Heart left ventricle (tissue), 16 donors: ENCODE results near the gene COPB1. TPM values are rescaled to one million over a fixed set of nuclear protein-coding genes. Genes with fewer than 3 reads are reported as not detected.
A peak's percentile ranks its signal among the peaks of the same experiment; 100 is the strongest.

ENCODE experiments used
- ATAC-seq, 4 donors: fragments of 200-7000 bp; cut with Tn5 transposase; one replicate each; pipeline ENCODE4 v1.9.1; 2020 to 2022; ENCODE audit warnings: moderate library complexity in 4 of 4, mild to moderate bottlenecking in 3 of 4, moderate number of reproducible peaks in 1 of 4
- DNase-seq, 5 donors: peaks; one replicate each; pipeline ENCODE4 v3.0.0-alpha.2; 2020
- H3K27ac ChIP-seq, 12 donors: fragments of 200-600 bp; sonication (generic) in 4 of 12; one replicate each; pipeline versions ENCODE4 v1.5.0 to v1.8.0; 2016 to 2022; ENCODE audit warnings: mild to moderate bottlenecking in 2 of 12
- H3K27me3 ChIP-seq, 9 donors: fragments of 200-600 bp; sonication (generic) in 2 of 9; one replicate each; pipeline versions ENCODE4 v1.5.1 to v1.8.0; 2016 to 2022; ENCODE audit warnings: mild to moderate bottlenecking in 3 of 9
- H3K36me3 ChIP-seq, 9 donors: fragments of 200-600 bp; sonication (generic) in 2 of 9; one replicate each; pipeline versions ENCODE4 v1.5.0 to v1.8.0; 2018 to 2022; ENCODE audit warnings: mild to moderate bottlenecking in 2 of 9
- H3K4me1 ChIP-seq, 12 donors: fragments of 200-600 bp; sonication (generic) in 4 of 12; one replicate each; pipeline versions ENCODE4 v1.5.0 to v1.8.0; 2016 to 2022; ENCODE audit warnings: mild to moderate bottlenecking in 3 of 12
- H3K4me3 ChIP-seq, 12 donors: fragments of 200-600 bp; sonication (generic) in 4 of 12; one replicate each; pipeline versions ENCODE4 v1.5.0 to v1.8.0; 2017 to 2022; ENCODE audit warnings: mild to moderate bottlenecking in 9 of 12, moderate library complexity in 4 of 12
- H3K9me3 ChIP-seq, 12 donors: fragments of 200-600 bp; sonication (generic) in 4 of 12; one replicate each; pipeline versions ENCODE4 v1.5.0 to v1.8.0; 2016 to 2022; ENCODE audit warnings: mild to moderate bottlenecking in 1 of 12
- CTCF ChIP-seq, 12 donors: fragments of 200-600 bp; sonication (generic) in 4 of 12; IDR thresholded peaks; one replicate each; pipeline versions ENCODE4 v1.5.0 to v1.8.0; 2018 to 2022; ENCODE audit warnings: antibody characterized with exemption in 12 of 12, mild to moderate bottlenecking in 5 of 12
- POLR2A ChIP-seq, 2 donors: fragments of 450-650 bp; IDR thresholded peaks; one replicate each; pipeline ENCODE4 v1.6.1; 2017; ENCODE audit warnings: antibody characterized with exemption in 2 of 2, mild to moderate bottlenecking in 2 of 2, moderate library complexity in 2 of 2
- WGBS, 4 donors: extraction: QIAGEN DNeasy Blood & Tissue Kit in 2 of 4; methylation state at CpG; one replicate each; pipeline versions ENCODE4 v1.1.5 to v1.1.7; 2013 to 2018; 5-methylcytosine and 5-hydroxymethylcytosine counted together
- intact Hi-C, 10 donors: fragments of 100-400 bp; cut with DNase I; formaldehyde crosslinking; loops; one replicate each; pipeline versions ENCODE4 v1.11.1 to v1.14.2; 2022
- polyA plus RNA-seq, 2 donors: library from polyadenylated mRNA; stranded (reverse); fragments of 200-250 nt; gene quantifications; one replicate each; pipeline ENCODE4 v1.2.3, GENCODE V29; 2013
- total RNA-seq, 9 donors: library from RNA; depleted of rRNA in 2 of 9; stranded (reverse); fragments of >200 nt in 2 of 9; fragmentation: NEBNext Ultra II Directional in 3 of 9; extraction: Animal tissue kit (Norgen Biotek cat#: 25700) in 3 of 9; gene quantifications; one replicate each; pipeline versions ENCODE4 v1.1.0 to v1.2.4, GENCODE V29; 2016 to 2023
- donor health status: ischemic (EF 13 %, LVEDD 7.1; RV severe dilation, severe dysfunction).
- donor health status: healthy with polysubstance abuse.
- donor health status: DM: no; HTN: yes; CAD: no.
- donor health status: DM: no; HTN: no; CAD: no.
- donor health status: ischemic (EF 25% LVEDD 6.9; RV normal size, moderate dysfunction).
- donor health status: ischemic (EF 25% LVEDD 5.7; RV mildly dilated, moderate dysfunction).
- donor health status: healthy.
- donor health status: DM: yes; HTN: yes; CAD: no.
- donor health status: ischemic (EF 35%, LVEDD 5.7; RV mildly dilated, moderate dysfunction).
- donor health status: nonischemic (EF 11% LVEDD 7.7; RV severe dilation, severe dysfunction).
- donor health status: DM: yes; HTN: yes; CAD: no.
- donor health status: PGD.
- donor health status: ischemic (EF 29% LVEDD 5.4; RV normal size, mild dysfunction).
- donor health status: nonischemic (EF 23%, LVEDD 6.1; RV moderate dilation, normal function).

Gene COPB1
- total and polyA plus RNA-seq, 11 donors = 23.4 to 72.1 (median 51.3) TPM

- H3K4me3 ChIP-seq = no peak overlapping the region
- no peaks in the 10 kb centered on the region for H3K27me3 ChIP-seq
- peak overlapping the region in 7 of 12 donors; percentile 15 to 50 (median 29) for H3K27ac ChIP-seq
- peaks cover 0 to 35% (median 18%) of the 10 kb centered on the region in 12 donors for H3K4me1 ChIP-seq
- WGBS, 4 donors = 70 to 83% (median 79%) methylated on average over 4 of the region's 4 CpGs
- intact Hi-C loops = loop anchor here in 1 of 10 donors (5.0 kb wide), 1 partner anchor 35 kb away; no protein-coding TSS in a partner anchor
- no peak for DNase-seq
- H3K36me3 ChIP-seq = no peaks in the 10 kb centered on the region
- no peak for ATAC-seq
- H3K9me3 ChIP-seq = no peaks in the 10 kb centered on the region
- TF ChIP-seq CTCF (IDR thresholded peaks at IDR 0.05) = no peak
- TF ChIP-seq POLR2A (IDR thresholded peaks at IDR 0.05) = no peak
Measured at GRCh38 chr11:14417617-14418374, 81.8 kb downstream of the COPB1 start.

- no peaks in the 10 kb centered on the region for H3K9me3 ChIP-seq
- TF ChIP-seq CTCF (IDR thresholded peaks at IDR 0.05) (no peak), POLR2A (IDR thresholded peaks at IDR 0.05) (no peak)
- no peak for ATAC-seq
- H3K4me1 ChIP-seq = peaks cover 0 to 36% (median 16%) of the 10 kb centered on the region in 12 donors
- no peak overlapping the region for H3K4me3 ChIP-seq
- H3K27me3 ChIP-seq = no peaks in the 10 kb centered on the region
- no peak for DNase-seq
- H3K27ac ChIP-seq = peak overlapping the region in 5 of 12 donors; percentile 15 to 50 (median 34)
- intact Hi-C loops = loop anchor here in 1 of 10 donors (5.0 kb wide), 1 partner anchor 35 kb away; no protein-coding TSS in a partner anchor
- 72 to 77% (median 74%) methylated on average over 4 of the region's 4 CpGs for WGBS, 4 donors
- H3K36me3 ChIP-seq = no peaks in the 10 kb centered on the region
Measured at GRCh38 chr11:14417186-14417585, 82.4 kb downstream of the COPB1 start.

DNA sequence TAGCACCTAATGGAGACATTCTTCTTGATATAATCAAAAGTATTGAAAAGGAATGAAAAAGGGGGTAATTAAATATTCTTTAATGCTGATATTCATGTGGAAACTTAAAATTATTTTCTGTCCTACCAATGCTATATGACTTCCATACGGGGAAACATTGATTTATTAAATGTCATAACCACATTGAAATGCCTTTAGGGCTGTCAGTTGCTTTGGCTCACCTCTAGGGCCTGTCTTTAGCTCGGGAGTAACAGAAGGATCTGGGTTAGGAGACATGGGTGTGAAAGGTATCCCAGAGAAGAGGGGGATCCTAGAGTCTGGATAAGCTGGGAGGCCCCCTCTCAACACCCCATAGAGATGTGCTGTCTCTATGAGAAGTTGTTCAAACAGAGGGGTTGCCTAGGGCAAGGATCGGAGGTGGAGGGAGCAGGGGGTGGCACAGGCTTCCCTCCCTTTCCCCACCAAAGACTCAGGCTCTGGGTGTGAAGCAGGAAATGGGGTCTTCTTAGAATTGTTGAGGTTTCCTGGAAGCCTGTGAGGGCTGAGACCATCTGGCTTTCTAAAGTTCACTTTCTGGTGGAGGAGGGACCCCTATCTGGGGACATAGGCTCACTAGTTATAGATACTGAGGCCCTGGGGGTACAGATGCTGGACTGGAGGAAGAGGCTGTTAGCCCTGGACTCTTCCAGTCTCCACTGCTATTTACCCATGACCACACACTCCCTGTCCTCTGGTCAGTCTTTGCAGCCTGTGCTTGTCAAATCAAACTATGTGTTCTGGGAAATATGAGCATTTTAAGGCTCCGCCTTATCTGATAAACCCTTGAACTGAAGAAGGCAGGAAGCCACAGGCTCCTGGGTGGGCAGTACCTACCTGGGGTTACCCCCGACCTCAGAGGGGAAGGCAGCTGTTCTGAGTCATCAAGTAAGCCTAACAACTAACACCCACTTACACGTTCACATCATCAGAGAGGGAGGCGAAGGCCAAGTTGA lies 84.8 kb downstream of the COPB1 start:
- 63 to 82% (median 69%) methylated on average over 7 of the region's 7 CpGs for WGBS, 4 donors
- intact Hi-C loops = loop anchor here in 1 of 10 donors (5.0 kb wide), 1 partner anchor 32 kb away; no protein-coding TSS in a partner anchor
- Histone ChIP-seq H3K27ac (peak overlapping the region in 2 of 12 donors; percentile 1 to 10), H3K36me3 (no peaks in the 10 kb centered on the region), H3K27me3 (no peaks in the 10 kb centered on the region), H3K4me1 (peaks cover 0 to 33% (median 7%) of the 10 kb centered on the region in 12 donors), H3K4me3 (no peak overlapping the region), H3K9me3 (no peaks in the 10 kb centered on the region)
- ATAC-seq (no peak), DNase-seq (no peak)
- TF ChIP-seq POLR2A (IDR thresholded peaks at IDR 0.05) (no peak), CTCF (IDR thresholded peaks at IDR 0.05) (no peak)
